Fibroblast of mammary gland (primary cell): Measurements from ENCODE around the gene GALR1.

Experiments used
- DNase-seq: peaks from one replicate; pipeline ENCODE4 v3.0.0-alpha.2; 2010; ENCODE audit warnings: low read depth
- H3K4me3 ChIP-seq: 2 replicates; pipeline ENCODE4 v1.5.1; 2011; ENCODE audit warnings: low read depth, mild to moderate bottlenecking, low read length, moderate library complexity; ENCODE audit not compliant: control insufficient read depth
- CTCF ChIP-seq: conservative IDR thresholded peaks from 2 replicates; pipeline ENCODE4 v1.5.1; 2011; ENCODE audit warnings: low read depth, low read length, inconsistent platforms; ENCODE audit not compliant: control insufficient read depth, insufficient read depth

Gene GALR1

GRCh38 chr18:77250501-77250925 lies 865 bp downstream of the GALR1 start:
- no peak for DNase-seq
- no peak overlapping the region for H3K4me3 ChIP-seq
- no peak for TF ChIP-seq CTCF

GRCh38 chr18:77250926-77251729 lies 1.5 kb downstream of the GALR1 start:
- no peak overlapping the region for H3K4me3 ChIP-seq
- no peak for DNase-seq
- TF ChIP-seq CTCF, result no peak

- H3K4me3 ChIP-seq, result no peak overlapping the region
- no peak for DNase-seq
- TF ChIP-seq CTCF, result no peak
Measured at GRCh38 chr18:77251730-77252050, 2.0 kb downstream of the GALR1 start.

- TF ChIP-seq CTCF, result no peak
- no peak for DNase-seq
Measured at GRCh38 chr18:77254711-77255405, 5.2 kb downstream of the GALR1 start.

GRCh38 chr18:77255426-77256105 lies 5.9 kb downstream of the GALR1 start:
- H3K4me3 ChIP-seq, result no peak overlapping the region

More at GRCh38 chr18:77254711-77255405, 5.2 kb downstream of the GALR1 start:
- no peak overlapping the region for H3K4me3 ChIP-seq

More at GRCh38 chr18:77255426-77256105, 5.9 kb downstream of the GALR1 start:
- no peak for TF ChIP-seq CTCF
- DNase-seq, result no peak
